Activated T-helper 1 cell treated with anti-CD3 and anti-CD28 coated beads, Interleukin-2, amount 50 U/mL, for 16 hours (primary cell): ENCODE measurements around the gene SMARCB1.

Experiments used
- DNase-seq, 2 donors: peaks; one replicate each; pipeline ENCODE4 v3.0.0-alpha.2; 2020; ENCODE audit warnings: low read depth in 1 of 2, low spot score in 1 of 2

SMARCB1 gene

DNA sequence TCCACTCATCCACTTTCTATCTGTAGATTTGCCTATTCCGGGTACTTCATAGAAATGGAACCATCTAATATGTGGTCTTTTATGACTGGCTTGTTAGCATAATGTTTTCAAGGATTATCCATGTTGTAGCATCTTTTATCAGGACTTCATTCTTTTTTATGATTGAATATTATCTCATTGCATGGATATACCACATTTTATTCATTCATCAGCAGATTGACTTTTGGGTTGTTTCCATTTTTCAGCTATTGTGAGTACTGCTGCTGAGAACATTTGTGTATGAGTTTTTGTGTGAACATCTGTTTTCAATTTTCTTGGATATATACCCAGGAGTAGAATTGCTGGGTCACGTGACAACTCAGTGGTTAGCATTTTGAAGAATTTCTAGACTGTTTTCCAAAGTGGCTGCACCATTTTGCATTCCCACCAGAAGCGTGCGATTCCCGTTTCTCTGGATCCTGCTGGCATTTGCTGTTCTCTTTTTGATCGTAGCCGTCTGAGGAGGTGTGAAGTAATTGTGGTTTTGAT is 43.1 kb downstream of the SMARCB1 start:
- DNase-seq: no peak

DNA sequence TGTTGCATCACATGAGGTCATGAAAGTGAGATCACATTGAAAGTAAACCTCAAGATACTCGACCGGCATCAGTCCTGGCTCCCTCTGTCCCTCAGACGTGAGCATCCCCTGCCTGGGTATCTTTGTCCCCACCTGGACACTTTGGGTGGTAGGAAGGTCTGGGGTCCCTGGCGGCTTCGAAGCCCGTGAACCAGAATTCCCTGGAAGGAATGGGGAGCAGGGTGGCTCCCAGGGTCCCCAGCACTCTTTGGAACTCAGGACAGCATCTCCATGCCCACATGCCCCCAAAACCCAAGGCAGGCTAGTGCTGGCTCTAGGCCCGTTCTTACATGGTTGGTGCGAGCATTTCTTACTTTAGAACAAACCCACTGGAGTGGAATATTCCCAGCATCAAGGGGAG is 44.5 kb downstream of the SMARCB1 start:
- no peak for DNase-seq

DNA sequence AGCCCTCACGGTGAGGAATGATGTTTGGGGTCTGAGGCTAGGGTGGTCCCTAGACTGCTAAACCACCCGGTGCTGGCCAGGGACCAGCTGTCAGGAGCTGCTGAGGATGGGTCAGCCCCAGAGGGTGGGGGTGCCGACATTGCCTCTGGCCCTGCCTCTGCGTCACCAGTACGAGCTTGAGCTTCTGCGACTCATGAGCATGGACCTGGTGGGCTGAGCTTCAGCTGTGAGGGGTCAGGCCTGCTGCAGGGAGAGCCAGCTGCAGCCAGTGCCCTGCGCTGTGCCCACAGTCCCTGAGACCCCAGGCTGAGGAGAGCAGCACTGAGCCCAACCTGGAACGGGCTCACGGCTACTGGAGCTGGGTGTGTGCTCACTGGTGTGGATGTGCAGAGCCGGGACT is 45.0 kb downstream of the SMARCB1 start:
- no peak for DNase-seq

DNA sequence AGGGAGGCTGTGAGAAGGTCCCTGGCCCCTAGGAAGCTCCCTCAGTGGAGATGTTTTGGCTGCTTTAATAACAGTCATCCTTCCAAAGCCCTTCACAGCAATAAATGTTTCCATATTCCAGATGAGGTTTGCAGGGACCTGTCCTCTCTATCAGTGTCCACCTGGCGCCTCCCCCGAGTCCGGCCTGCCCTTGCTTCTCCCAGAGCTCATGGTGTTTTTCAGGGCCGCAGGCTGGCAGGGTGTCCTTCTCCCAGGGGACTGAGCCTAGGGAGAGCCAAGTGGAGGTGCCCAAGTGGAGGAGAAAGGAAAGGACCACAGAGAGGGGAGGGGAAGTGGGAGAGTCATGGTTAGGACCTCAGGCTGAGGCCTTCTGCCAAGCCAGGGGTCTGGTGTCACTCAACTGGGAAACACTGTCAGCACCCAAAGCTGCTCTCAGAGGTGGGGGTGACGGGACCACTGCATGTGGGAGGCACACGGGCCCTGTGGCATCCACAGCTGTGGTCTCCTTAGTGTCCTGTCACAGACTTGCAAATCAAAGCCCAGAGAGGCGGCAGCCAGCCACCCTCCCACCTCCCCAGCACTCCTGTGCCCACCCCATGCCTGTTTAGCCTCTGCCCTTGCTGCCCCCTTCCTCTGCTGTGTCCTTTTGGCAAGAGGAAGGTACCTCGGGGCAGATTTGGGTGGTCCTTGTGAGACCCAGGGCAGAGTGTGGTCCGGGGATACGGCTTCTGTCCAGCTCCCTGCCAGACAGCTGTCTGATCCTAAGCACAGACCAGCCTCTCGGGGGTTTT is 45.7 kb downstream of the SMARCB1 start:
- DNase-seq: no peak

DNA sequence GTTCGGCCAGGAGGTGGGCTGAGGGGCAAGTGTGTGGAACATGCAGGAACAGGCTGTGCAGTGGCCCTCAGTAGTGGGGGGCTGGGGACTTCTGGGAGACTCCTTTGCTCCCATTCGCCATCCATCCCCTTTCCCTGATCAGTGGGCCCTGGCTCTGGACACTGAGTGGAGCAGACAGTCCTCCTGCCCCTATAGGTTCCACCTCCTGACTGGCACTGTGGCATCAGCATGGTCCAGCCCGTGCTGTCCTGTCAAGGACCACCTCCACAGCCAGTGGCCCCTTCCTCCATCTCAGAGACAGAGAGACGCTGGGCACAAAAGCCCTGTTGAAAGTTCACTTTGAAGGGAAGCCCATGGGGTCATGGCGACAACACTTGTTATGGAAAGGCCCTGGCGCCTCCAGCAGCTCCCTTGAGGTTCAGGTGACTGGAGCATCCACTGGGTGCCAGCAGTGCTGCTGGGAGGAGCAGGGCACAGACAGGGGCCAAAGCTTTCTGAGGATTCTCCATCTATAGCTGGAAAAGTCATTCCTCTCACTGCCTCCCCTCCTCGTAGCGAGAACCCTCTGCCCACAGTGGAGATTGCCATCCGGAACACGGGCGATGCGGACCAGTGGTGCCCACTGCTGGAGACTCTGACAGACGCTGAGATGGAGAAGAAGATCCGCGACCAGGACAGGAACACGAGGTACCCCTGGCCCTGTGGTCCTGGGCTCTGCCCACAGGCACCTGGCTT is 46.4 kb downstream of the SMARCB1 start:
- DNase-seq: no peak

DNA sequence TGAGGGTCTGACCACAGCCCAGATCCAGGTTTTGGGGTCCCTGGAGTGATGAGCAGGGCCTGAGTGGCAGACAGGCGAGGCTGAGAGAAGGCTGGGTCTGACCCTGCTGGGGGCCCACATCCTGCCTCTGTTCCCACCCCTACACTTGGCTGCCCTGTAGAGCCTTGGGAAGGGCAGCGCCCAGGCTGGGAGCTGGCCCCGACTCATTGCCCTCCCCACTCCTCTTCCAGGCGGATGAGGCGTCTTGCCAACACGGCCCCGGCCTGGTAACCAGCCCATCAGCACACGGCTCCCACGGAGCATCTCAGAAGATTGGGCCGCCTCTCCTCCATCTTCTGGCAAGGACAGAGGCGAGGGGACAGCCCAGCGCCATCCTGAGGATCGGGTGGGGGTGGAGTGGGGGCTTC is 47.1 kb downstream of the SMARCB1 start:
- no peak for DNase-seq

DNA sequence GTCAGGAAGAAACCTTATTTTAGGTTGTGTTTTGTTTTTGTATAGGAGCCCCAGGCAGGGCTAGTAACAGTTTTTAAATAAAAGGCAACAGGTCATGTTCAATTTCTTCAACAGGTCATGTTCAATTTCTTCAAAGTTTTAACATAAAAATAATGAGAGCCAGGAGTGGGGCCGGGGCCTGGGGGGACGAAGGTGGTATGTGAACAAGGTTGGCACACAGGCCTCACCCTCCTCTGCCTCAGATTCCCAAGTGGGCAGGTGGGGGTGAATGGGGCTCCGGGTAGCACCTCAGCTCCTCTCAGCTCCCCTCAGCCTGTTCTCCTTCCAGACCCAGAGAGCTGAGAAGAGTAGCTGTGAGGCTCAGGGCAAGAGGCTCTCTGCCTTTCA is 47.6 kb downstream of the SMARCB1 start:
- DNase-seq: no peak

DNA sequence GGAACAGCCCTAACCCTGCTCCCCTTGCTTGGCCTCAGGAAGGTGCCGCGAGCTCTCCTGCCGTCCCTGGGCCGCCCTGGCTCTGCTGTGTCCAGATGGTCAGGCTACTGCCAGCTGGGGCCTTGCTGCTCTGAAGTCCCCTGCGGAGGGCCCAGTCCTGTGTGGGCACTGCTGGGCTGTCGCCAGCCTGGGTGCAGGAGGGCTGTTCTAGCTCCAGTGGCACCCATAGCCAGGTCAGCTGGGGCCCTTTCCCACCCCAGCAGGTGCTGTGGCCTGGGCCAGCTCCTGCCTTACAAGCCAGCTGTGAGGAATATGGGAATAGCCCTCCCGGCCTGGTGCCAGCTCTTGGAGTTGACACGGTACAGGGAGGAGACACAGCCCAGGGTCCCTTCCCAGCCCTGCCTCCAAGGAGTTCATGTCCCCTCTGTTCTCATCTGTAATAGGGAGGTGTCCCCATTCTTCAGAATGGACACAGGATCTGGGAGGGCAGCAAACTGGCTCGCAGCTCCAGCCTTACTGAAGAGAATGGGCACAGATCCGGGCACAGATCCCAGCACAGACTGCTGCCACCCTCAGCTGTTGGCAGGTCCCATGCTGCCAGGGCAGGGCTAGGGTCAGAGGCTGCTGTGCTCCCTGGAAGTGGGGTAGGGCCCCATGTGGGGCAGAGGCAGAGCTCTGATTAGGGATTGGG is 48.2 kb downstream of the SMARCB1 start:
- DNase-seq: no peak

DNA sequence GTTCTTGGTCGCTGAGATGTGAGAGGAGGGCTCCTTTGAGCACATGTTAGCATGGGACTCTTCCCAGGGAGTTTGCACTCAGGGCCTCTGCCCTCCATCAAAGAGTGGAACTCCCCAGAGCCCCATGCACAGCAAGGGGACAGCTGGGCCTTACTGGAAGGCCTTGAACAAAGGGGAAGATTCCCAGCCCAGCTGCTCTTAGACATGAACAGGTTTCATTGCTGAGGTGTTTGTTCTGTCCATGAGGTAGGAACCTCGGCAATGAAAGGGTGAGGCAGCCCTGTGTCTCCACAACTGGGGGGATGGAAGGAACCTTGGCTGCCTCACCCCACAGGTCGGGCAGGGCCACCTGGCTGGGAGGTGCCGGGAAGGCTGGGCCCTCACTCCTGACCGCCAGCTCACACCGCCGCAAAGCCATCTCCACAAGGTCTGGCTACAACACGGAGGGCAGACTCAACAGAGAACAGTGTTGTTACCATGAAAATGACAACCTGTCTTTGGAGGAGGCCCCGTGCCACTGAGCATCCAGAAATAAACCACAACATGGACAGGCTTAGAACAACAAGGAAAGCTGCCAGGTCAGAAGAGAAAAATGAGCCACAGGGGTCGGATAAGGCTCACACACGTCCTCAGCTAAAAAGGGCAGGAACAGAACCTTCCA is 48.8 kb downstream of the SMARCB1 start:
- no peak for DNase-seq

DNA sequence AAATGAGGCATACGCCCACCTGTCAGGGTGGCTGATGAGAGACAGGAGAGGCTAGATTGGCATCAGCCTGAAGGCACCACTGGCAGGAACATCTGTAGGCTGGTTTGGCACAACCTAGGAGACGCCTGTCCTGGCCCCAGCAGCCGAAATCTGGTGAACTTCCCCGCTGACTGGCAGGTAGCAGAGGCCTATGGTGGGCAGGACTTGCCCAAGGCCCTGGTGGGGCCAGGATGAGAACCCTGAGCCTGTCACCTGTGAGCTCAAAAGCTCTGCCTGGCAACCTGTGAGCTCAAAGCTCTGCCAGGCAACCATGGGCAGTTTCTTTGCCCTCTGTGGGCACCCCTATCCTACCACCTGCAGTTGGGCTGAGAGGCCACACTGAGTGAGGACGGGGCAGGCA is 49.5 kb downstream of the SMARCB1 start:
- DNase-seq: no peak

DNA sequence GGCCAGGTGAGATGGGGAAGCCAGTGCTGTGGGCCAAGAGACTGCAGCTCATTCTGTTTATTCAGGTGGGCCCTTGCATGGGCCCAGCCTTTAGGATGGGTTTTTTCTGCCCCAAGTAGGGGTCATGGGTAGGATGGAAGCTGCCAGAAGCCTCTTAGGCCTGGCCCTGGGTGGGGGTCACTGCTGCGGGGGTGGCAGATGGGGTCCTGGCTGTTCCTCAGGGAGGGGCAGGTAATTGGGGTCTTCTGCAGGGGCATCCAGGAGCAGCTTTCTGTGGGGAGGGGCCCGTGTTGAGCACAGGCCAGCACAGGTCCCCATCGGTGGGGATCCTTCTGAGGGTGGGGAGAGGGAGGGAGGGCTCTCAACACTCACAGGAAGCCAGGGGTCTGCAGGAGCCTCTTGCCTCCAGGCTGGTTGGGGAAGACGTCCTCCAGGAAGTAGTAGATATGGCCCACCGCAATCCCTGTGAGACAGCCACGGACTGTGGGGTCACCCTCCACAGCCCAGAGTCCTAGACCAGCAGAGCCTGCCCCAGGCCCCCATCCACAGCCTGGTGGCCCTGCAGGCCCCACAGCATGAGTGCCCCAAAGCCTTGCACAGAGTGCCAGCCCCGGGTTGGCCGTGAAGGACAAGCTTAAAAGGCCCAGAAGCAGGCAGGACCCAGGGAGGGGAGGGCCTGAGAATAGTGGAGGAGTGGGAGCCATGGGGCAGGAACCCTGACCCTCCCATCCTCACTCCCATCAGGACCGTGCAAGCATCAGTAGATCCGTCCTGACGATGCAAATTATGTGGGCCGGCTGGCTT is 50.1 kb downstream of the SMARCB1 start:
- DNase-seq: no peak

DNA sequence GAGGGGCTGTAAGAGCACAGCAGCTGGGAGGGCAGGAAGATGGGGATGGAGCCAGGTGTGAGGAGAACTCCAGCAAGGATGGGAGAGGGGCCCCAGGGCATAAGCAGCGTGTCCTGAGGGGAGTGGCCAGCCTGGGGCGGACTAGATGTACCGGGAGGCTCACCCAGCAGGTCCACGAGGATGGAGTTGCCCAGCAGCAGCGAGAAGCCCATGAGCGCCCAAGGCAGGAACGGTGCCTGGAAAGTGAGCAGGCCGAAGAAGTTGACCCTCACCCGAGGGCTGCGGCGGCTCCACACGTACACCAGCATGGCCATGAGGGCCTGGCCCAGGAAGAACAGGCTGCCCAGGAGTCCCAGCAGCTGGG is 50.7 kb downstream of the SMARCB1 start:
- no peak for DNase-seq

DNA sequence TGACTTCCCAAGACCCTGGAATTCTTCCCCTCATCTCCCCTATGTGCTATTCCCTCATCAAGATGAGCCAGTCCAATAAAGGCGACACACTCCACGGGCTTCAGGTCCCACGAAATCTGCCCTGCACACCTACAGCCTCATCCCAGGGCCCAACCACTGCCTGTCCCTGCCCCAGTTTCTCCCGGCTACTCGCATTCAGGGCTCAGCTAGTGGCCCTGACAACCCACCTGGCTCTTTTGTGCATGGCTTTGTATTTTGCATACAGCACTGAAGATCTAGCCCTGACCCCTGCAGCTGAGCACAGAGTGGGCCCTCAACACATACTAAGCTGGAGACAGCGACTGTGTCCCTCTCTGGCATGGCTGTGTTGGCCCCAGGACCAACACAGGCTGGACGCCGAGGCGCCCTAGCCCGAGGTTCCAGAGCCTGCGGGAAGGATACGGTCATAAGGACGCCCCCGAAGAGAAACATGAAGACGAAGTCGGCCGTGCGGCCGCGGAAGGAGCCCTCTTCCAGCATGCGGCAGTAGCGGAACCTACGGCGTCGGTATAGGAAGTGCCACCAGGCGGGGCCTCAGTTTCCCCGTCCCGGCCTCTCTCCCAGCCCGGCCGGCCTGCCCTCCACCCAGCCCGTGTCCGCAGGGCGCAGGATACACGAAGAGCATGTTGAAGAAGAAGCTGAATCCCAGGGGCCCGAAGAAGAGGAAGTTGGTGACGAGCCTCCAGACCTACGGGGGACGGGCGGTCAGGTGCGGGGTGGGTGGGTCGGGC is 51.3 kb downstream of the SMARCB1 start:
- DNase-seq: no peak

DNA sequence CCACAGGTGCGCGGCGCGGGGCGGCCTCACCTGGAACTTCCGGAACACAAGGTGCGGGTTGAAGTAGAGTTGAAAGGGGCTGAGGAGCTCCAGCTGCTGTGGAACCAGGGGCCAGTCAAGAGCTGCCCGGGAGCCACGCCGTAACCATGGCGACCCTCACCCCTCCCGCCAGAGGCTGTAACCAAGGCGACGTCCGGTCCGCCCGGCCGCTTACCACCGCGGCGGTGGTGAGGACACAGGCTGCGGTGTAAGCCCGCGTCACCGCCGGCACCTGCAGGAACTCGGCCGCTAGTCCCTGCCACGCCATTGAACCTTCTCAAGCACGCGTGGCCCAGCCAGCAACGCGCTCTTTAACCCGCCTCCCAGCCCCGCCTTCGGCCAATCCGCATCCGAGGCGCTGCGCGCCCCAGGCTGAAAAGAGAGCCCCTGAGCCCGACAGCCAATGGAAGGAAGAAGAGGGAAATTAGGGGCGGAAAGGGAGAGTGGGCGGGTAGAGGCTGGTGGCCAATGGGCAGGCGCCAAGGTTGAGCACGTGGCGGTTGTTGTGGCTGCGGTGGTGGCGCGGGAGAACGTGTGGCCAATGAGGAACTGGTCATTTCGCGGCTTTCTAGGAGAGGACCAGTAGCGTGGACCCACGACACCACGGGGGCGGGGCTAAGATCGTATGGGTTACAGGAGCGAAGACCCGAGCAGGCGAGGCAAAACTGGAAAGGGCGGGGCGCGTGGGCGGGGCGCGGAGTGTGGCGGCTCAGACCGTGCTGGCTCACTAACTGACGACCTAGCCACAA is 52.1 kb downstream of the SMARCB1 start, which contains the start of gene DERL3:
DERL3 (minus strand) TSS at position 326 of the 788 bp plus-strand sequence; CDS start at position 307, 19 bp downstream.
- DNase-seq: peak; percentile 89

DNA sequence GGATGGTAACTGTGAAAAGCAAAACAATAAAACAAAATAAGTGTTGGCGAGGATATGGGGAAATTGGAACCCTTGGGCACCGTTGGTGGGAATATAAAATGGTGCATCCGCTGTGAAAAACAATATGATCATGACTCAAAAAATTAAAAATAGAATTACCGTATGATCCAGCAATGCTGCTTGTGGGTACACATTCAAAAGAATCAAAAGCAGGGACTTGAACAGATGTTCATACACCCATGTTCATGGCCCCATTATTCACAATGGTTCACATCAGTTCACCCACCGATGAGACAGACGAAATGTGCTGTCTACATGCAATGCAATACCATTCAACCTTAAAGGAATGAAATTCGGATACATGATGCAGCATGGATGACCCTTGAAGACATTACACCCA is 53.3 kb downstream of the SMARCB1 start:
- DNase-seq: no peak

DNA sequence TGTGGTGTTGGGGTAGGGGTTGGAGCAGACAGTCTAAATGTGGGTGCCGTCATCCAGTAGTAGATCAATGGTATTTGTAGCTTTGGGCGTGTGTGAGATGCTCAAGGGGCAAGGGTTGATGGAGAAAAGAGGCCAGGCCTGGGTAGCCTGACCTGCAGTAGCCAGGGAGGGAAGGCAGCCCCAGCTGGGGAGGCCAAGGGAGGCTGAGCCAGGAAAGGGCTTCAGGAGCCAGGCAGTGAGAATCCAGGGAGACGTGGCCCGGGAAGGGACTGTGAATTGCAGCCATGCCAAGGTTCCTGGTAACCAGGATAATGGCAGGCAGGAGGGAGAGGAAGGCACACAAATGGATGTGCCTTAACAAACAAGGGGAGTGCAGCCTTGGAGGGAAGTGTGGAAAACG is 54.5 kb downstream of the SMARCB1 start:
- DNase-seq: no peak

DNA sequence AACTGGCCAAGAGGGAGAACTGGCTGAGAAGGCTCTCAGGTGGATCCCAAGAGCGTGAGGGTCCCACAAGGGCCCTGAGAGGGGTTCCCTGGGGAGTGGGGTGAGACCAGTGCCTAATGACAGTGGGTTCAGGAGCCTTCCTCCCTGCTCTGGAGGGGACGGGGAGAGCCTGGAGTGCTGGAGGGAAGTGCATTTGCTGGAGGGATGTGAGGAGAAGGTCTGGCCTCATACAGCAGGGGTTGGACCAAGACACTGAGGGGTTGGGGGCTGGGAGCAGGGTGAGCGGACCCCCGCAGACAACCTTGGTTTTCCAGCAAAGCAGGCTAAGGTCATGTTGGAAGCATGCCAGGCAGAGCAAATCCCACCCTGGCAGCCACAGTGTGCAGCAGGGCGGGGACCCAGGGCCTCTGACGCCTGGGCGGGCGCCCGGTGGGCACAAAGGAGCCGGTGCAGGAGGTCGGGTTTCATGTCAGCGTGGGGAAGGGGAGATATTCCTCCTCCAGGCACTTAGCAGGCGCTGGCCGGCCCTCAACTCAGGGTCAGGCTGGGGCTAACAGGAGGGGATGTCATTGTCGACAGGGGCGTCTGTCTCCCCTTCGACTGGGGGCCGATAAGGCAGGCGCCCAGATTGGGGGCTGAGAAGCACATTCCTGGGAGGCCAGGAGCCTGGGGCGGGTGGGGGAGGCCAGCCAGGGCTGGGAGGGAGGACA is 55.1 kb downstream of the SMARCB1 start:
- no peak for DNase-seq

DNA sequence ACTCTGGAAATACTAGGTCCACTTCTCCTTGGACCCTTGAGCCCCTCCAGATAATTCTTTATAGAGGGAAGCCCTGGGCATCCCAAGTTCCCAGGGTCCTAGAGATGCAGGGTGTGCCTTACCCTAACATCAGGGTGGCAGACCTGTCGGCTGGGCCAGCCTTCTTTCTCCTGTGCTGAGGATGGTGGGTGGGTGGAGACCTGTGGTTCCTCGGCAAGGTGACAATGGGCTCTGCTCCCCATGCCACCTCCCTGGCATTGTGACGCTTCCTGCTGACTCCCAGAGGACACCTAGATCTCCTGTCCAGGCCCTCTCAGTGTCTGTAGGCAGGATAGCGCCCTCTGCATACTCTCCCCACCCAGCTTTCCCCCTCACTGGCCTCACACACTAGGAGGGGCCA is 55.8 kb downstream of the SMARCB1 start:
- no peak for DNase-seq
